Measurements from ENCODE around the gene ACTN2.

DNA sequence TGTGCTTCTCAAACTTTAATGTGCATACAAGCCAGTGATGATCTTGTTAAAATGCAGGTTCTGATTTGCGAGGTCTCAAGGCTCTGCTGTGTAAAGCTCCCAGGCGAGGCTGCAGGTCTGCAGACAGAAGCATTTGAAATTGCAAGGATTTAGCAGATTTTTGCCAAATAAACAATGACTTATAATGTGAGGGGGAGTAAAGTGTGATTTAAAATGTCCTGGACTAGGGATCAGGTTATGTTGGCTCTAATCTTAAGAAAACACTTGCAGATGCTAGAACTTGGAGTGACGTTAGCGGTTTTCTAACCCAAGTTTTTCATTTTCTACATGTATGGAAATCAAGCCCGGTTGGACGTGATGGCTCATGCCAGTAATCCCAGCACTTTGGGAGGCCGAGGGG lies 16.2 kb upstream of the ACTN2 start:
- TF ChIP-seq, protein P1, sequence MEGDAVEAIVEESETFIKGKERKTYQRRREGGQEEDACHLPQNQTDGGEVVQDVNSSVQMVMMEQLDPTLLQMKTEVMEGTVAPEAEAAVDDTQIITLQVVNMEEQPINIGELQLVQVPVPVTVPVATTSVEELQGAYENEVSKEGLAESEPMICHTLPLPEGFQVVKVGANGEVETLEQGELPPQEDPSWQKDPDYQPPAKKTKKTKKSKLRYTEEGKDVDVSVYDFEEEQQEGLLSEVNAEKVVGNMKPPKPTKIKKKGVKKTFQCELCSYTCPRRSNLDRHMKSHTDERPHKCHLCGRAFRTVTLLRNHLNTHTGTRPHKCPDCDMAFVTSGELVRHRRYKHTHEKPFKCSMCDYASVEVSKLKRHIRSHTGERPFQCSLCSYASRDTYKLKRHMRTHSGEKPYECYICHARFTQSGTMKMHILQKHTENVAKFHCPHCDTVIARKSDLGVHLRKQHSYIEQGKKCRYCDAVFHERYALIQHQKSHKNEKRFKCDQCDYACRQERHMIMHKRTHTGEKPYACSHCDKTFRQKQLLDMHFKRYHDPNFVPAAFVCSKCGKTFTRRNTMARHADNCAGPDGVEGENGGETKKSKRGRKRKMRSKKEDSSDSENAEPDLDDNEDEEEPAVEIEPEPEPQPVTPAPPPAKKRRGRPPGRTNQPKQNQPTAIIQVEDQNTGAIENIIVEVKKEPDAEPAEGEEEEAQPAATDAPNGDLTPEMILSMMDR (conservative IDR thresholded peaks at IDR 0.05; ENCODE audit: low read length), result no peak
- no peak for TF ChIP-seq EZH2phosphoT487 (IDR thresholded peaks at IDR 0.05; ENCODE audit: borderline replicate concordance)

All from Loucy (cell line).